ENCODE results near the gene LCN12. TPM values are rescaled to one million over a fixed set of nuclear protein-coding genes. Genes with fewer than 3 reads are reported as not detected.
A peak's percentile ranks its signal among the peaks of the same experiment; 100 is the strongest.

Gene LCN12
- total RNA-seq, 4 donors from 2014 or later = not detected

DNA sequence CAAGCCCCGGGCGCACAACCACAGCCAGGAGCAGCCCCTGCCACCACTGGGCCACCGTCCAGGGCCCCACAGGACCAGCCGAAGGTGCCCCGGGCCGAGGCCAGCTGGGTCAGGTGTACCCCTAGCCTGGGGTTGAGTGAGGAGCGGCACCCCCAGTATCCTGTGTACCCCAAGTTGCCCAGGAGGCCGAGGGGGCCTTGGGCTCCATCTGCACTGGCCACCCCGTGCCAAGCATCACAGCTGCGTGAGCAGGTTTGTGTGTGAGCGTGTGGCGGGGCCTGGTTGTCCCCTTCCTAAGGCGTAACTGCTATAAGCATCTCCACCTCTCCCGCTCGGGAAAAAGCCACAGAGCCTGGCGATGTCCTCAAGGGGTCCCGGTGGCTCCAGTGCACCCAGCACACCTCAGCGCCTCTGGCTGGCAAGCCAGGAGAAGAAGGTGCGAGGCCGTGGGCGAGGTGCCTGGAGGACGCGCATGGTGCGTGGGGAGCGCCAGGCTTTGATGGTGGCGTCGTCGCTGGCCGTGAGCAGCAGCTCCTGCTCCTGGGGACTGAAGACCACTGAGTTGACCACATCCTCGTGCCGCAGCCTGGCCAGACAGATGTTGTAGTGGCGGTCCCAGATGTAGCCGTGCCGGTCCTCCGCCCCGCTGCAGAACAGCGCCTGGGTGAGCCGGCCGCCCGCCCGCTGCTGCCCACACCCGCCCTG is 11.4 kb upstream of the LCN12 start:
- Histone ChIP-seq H3K9me3 (no peaks in the 10 kb centered on the region), H3K27me3 (peaks cover 0 to 3% (median 0%) of the 10 kb centered on the region in 4 donors), H3K27ac (replicated peaks in 1 of 4) (no peak overlapping the region), H3K4me1 (peaks cover 23 to 34% (median 25%) of the 10 kb centered on the region in 4 donors), H3K36me3 (peaks cover 30 to 53% (median 46%) of the 10 kb centered on the region in 4 donors), H3K4me3 (no peak overlapping the region)
- intact Hi-C loops (cut with DNase I) = no loop called here
- 96% methylated on average over 27 of the region's 42 CpGs for WGBS
- no peak for DNase-seq (ENCODE audit: extremely low spot score)
- TF ChIP-seq POLR2A (IDR thresholded peaks at IDR 0.05; ENCODE audit: low read depth) = no peak
- TF ChIP-seq POLR2AphosphoS5 (IDR thresholded peaks at IDR 0.05) = no peak
- TF ChIP-seq EP300 (IDR thresholded peaks at IDR 0.05) = no peak
- TF ChIP-seq, protein P1, sequence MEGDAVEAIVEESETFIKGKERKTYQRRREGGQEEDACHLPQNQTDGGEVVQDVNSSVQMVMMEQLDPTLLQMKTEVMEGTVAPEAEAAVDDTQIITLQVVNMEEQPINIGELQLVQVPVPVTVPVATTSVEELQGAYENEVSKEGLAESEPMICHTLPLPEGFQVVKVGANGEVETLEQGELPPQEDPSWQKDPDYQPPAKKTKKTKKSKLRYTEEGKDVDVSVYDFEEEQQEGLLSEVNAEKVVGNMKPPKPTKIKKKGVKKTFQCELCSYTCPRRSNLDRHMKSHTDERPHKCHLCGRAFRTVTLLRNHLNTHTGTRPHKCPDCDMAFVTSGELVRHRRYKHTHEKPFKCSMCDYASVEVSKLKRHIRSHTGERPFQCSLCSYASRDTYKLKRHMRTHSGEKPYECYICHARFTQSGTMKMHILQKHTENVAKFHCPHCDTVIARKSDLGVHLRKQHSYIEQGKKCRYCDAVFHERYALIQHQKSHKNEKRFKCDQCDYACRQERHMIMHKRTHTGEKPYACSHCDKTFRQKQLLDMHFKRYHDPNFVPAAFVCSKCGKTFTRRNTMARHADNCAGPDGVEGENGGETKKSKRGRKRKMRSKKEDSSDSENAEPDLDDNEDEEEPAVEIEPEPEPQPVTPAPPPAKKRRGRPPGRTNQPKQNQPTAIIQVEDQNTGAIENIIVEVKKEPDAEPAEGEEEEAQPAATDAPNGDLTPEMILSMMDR (IDR thresholded peaks at IDR 0.05) = no peak

DNA sequence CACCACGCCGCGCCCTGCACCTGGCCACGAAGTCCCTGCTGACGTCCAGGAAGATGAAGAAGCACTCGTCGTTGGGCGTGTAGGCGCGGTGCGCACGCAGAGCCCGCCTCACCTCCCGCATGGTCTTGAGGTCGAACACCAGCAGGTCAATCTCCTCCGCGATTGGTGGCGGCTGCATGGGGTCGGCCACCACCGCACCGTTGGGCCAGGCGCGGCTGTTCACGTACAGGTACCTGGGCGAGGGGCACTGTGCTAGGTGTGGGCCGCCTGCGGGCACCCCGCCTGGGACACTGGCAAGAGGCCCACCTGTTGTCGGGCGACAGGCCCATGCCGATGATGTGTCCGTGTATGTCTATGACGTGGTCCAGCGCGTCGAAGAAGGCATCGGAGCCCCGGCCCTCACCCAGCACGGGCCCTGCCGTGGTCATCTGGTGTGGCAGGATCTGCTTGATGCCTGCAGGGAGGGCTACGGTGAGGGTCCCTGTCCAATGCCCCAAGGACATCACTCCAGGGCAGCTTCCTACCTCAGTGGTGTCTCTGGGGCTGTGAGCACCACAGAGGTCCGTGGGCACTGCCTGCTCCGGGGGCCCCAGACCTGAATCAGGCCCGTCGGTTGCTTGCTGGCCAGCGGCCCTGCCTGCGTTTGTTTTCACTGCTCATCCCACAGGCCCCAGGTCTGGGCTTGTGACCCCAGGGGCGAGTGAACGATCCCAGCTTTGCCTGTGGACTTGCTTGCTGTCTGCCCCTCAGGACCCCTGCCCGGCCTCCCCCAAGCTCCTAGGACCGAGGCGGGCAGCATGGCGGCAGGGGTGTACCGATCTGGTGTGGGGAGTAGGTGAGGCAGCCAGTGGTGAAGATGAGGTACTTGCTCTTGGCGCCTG is 10.6 kb upstream of the LCN12 start:
- H3K27me3 ChIP-seq = peaks cover 0 to 3% (median 0%) of the 10 kb centered on the region in 4 donors
- H3K9me3 ChIP-seq = no peaks in the 10 kb centered on the region
- WGBS = 94% methylated on average over 20 of the region's 55 CpGs
- peaks cover 23 to 35% (median 25%) of the 10 kb centered on the region in 4 donors for H3K4me1 ChIP-seq
- H3K27ac ChIP-seq (replicated peaks in 1 of 4) = no peak overlapping the region
- no peak for DNase-seq (ENCODE audit: extremely low spot score)
- peaks cover 30 to 53% (median 46%) of the 10 kb centered on the region in 4 donors for H3K36me3 ChIP-seq
- H3K4me3 ChIP-seq = no peak overlapping the region
- intact Hi-C loops (cut with DNase I) = no loop called here
- TF ChIP-seq POLR2AphosphoS5 (IDR thresholded peaks at IDR 0.05) = no peak
- no peak for TF ChIP-seq EP300 (IDR thresholded peaks at IDR 0.05)
- TF ChIP-seq POLR2A (IDR thresholded peaks at IDR 0.05; ENCODE audit: low read depth) = no peak
- TF ChIP-seq, protein P1 (IDR thresholded peaks at IDR 0.05) = no peak

DNA sequence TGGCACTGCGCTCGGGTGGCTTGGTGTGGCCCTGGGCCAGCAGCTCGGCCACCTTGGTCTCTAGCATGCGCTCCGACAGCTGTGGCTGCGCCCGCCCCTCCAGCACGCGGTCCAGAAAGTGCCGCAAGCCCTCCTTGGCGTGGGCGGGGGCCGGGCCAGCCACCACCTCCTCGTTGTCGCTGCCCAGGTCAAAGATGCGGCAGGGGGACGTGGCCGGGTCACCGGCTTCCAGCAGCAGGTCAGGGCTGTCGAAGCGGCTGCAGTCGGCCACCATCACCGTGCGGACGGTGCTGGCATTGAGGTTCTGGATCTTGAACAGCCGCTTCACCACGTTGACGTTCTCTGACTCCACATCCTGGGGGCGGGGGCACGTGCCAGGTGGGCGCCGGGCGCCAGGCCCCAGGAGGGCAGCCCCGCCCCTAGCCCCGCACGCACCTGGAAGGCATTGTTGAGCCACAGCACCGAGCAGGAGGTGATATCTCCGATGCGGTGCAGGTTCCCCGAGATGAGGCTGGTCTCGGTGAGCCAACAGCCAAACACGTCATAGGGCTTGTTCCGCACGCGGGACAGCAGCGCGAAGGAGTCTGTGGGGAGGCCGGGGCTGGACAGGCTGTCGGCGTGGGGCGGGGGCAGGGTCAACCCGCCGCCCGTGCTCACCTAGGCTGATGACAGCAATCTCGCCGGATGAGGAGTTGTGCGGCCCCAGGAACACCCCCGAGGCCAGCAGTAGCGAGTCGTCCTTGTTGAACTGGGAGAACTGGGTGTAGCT is 9.8 kb upstream of the LCN12 start:
- H3K9me3 ChIP-seq = no peaks in the 10 kb centered on the region
- no peak overlapping the region for H3K27ac ChIP-seq (replicated peaks in 1 of 4)
- TF ChIP-seq POLR2A (IDR thresholded peaks at IDR 0.05; ENCODE audit: low read depth) = no peak
- TF ChIP-seq, protein P1 (IDR thresholded peaks at IDR 0.05) = no peak
- no peak for TF ChIP-seq POLR2AphosphoS5 (IDR thresholded peaks at IDR 0.05)
- TF ChIP-seq EP300 (IDR thresholded peaks at IDR 0.05) = no peak
- peaks cover 23 to 35% (median 25%) of the 10 kb centered on the region in 4 donors for H3K4me1 ChIP-seq
- no peak for DNase-seq (ENCODE audit: extremely low spot score)
- intact Hi-C loops (cut with DNase I) = no loop called here
- H3K27me3 ChIP-seq = peaks cover 0 to 3% (median 0%) of the 10 kb centered on the region in 4 donors
- WGBS = 92% methylated on average over 30 of the region's 60 CpGs
- peaks cover 30 to 51% (median 46%) of the 10 kb centered on the region in 4 donors for H3K36me3 ChIP-seq
- H3K4me3 ChIP-seq = peak overlapping the region in 2 of 4 donors; percentile 69 to 89

DNA sequence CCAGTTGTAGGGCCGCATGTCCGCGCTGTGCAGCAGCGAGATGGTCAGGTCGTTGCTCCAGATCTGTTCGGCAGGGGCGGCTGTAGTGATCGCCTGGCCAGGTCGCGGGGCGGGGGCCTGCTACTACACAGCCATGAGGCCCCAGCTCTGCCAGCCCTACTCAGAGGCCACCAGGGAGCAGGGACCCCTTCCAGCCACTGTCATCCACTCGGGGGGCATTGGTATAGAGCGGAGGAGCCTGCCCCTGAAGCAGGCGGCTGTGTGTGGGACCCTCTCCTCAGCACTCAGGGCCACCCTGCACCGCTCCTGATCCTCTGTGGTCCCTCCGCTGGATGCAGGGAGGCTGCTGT is 9.2 kb upstream of the LCN12 start:
- Histone ChIP-seq H3K27me3 (peaks cover 0 to 3% (median 0%) of the 10 kb centered on the region in 4 donors), H3K9me3 (no peaks in the 10 kb centered on the region), H3K4me1 (peaks cover 26 to 38% (median 29%) of the 10 kb centered on the region in 4 donors), H3K27ac (replicated peaks in 1 of 4) (no peak overlapping the region), H3K4me3 (peak overlapping the region; percentile 69 to 99 (median 94)), H3K36me3 (peaks cover 30 to 46% (median 46%) of the 10 kb centered on the region in 4 donors)
- TF ChIP-seq, protein P1 (IDR thresholded peaks at IDR 0.05) = no peak
- TF ChIP-seq POLR2AphosphoS5 (IDR thresholded peaks at IDR 0.05) (no peak), EP300 (IDR thresholded peaks at IDR 0.05) (no peak), POLR2A (IDR thresholded peaks at IDR 0.05; ENCODE audit: low read depth) (no peak)
- intact Hi-C loops (cut with DNase I) = no loop called here
- no peak for DNase-seq (ENCODE audit: extremely low spot score)
- 98% methylated on average over 12 of the region's 16 CpGs for WGBS
